Left ventricle myocardium inferior (tissue), 1 donor: ENCODE measurements around the gene RAB44. TPM values are rescaled to one million over a fixed set of nuclear protein-coding genes. Genes with fewer than 3 reads are reported as not detected.

Experiments
- DNase-seq: peaks from one replicate; pipeline ENCODE4 v3.0.0-alpha.2; 2020
- H3K27ac ChIP-seq: fragments of 200-600 bp; replicated peaks from 2 replicates; pipeline ENCODE4 v1.8.0; 2021
- H3K27me3 ChIP-seq: fragments of 200-600 bp; 2 replicates; pipeline ENCODE4 v1.8.0; 2021; ENCODE audit warnings: low read depth
- H3K36me3 ChIP-seq: fragments of 200-600 bp; 2 replicates; pipeline ENCODE4 v1.8.0; 2021
- H3K4me1 ChIP-seq: fragments of 200-600 bp; 2 replicates; pipeline ENCODE4 v1.8.0; 2021
- H3K4me3 ChIP-seq: fragments of 200-600 bp; 2 replicates; pipeline ENCODE4 v1.8.0; 2021; ENCODE audit warnings: mild to moderate bottlenecking, moderate library complexity
- H3K9me3 ChIP-seq: fragments of 200-600 bp; replicated peaks from 2 replicates; pipeline ENCODE4 v1.8.0; 2021
- intact Hi-C: fragments of 100-400 bp; cut with micrococcal nuclease; formaldehyde crosslinking; loops from one replicate; pipeline ENCODE4 v1.11.0; 2022
- total RNA-seq: library from RNA; stranded (reverse); fragmentation: NEBNext Ultra II Directional; extraction: Animal tissue kit (Norgen Biotek cat#: 25700); gene quantifications from one replicate; pipeline ENCODE4 v1.2.1, GENCODE V29; 2021
- TF ChIP-seq, protein P1 (sequence below): fragments of 200-600 bp; IDR thresholded peaks from 2 replicates; pipeline ENCODE4 v1.8.0; 2021; ENCODE audit warnings: antibody characterized with exemption, mild to moderate bottlenecking, borderline replicate concordance
- donor health status: DM: no; HTN: yes; CAD: no; lungs with severe emphysema.

Gene RAB44
- total RNA-seq, 1 donor from 2014 or later, result 0.05 TPM

DNA sequence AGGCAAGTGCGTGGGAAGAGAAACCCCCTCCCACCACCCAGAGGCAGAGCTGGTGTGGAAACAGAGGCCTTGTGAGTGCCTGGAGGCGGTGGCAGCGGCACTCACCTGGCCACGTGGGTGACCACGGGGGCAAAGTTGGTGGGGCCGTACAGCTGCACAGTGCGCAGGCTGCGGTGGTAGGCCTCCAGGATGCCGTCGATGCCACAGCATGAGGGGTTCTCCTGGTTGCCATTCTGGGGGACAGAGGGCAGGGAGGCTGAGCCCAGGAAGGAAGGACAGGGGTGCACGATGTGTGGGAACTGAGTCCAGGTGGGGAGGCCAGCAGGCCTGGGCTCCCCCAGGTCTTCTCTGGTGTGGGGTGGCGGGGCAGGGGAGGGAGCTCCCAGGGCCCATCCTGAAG, 47.7 kb downstream of the RAB44 start:
- peaks cover 12% of the 10 kb centered on the region for H3K9me3 ChIP-seq
- no peak for DNase-seq
- no peaks in the 10 kb centered on the region for H3K36me3 ChIP-seq
- H3K27me3 ChIP-seq, result no peaks in the 10 kb centered on the region
- TF ChIP-seq, protein P1, sequence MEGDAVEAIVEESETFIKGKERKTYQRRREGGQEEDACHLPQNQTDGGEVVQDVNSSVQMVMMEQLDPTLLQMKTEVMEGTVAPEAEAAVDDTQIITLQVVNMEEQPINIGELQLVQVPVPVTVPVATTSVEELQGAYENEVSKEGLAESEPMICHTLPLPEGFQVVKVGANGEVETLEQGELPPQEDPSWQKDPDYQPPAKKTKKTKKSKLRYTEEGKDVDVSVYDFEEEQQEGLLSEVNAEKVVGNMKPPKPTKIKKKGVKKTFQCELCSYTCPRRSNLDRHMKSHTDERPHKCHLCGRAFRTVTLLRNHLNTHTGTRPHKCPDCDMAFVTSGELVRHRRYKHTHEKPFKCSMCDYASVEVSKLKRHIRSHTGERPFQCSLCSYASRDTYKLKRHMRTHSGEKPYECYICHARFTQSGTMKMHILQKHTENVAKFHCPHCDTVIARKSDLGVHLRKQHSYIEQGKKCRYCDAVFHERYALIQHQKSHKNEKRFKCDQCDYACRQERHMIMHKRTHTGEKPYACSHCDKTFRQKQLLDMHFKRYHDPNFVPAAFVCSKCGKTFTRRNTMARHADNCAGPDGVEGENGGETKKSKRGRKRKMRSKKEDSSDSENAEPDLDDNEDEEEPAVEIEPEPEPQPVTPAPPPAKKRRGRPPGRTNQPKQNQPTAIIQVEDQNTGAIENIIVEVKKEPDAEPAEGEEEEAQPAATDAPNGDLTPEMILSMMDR, result no peak
- intact Hi-C loops, result no loop called here
- H3K4me3 ChIP-seq, result no peak overlapping the region
- H3K4me1 ChIP-seq, result peaks cover 8% of the 10 kb centered on the region
- H3K27ac ChIP-seq, result no peak overlapping the region

DNA sequence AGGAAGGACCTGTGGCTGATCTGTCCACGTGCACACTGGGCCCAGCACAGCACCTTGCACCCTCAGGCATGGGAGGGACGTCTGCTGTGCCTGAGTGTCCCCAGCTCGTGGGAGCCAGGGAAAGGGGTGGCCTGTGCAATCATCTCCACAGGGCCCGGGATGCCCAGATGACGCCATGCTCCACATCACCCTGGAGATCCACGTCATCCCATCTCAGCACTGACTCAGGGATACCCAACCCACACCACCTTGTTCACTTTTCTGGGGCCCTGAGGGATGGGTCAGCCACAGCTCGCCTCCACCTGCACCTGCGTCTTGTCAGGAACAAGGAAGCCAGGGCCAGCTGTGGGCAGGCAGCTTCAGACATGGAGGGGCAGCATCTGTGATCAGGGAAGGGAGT, 48.2 kb downstream of the RAB44 start:
- Histone ChIP-seq H3K9me3 (peaks cover 15% of the 10 kb centered on the region), H3K4me1 (peaks cover 3% of the 10 kb centered on the region), H3K36me3 (no peaks in the 10 kb centered on the region), H3K27me3 (no peaks in the 10 kb centered on the region), H3K4me3 (no peak overlapping the region), H3K27ac (no peak overlapping the region)
- intact Hi-C loops, result no loop called here
- TF ChIP-seq, protein P1, result no peak
- DNase-seq, result no peak

DNA sequence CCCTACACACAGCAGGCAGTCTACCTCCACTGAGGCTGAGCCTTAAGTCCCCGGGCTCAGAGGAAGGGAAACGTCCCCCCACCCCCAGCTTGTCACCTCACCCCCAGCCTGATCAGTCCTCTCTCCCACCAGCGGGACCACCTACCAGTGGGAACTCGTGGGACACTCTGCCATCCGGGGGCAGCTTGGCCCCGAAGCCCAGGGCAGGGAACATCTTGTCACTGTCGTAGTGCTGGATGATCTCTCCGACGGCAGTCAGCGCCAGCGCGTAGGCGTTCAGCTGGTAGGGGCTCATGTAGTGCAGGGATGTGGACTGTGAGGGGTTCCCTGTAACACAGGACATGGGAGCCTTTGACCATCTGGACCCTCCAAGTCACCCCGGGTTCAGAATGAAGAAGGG, 48.6 kb downstream of the RAB44 start:
- H3K4me1 ChIP-seq, result no peaks in the 10 kb centered on the region
- peaks cover 15% of the 10 kb centered on the region for H3K9me3 ChIP-seq
- H3K27ac ChIP-seq, result no peak overlapping the region
- TF ChIP-seq, protein P1, result no peak
- no peak for DNase-seq
- H3K27me3 ChIP-seq, result no peaks in the 10 kb centered on the region
- no peaks in the 10 kb centered on the region for H3K36me3 ChIP-seq
- H3K4me3 ChIP-seq, result no peak overlapping the region
- intact Hi-C loops, result no loop called here

DNA sequence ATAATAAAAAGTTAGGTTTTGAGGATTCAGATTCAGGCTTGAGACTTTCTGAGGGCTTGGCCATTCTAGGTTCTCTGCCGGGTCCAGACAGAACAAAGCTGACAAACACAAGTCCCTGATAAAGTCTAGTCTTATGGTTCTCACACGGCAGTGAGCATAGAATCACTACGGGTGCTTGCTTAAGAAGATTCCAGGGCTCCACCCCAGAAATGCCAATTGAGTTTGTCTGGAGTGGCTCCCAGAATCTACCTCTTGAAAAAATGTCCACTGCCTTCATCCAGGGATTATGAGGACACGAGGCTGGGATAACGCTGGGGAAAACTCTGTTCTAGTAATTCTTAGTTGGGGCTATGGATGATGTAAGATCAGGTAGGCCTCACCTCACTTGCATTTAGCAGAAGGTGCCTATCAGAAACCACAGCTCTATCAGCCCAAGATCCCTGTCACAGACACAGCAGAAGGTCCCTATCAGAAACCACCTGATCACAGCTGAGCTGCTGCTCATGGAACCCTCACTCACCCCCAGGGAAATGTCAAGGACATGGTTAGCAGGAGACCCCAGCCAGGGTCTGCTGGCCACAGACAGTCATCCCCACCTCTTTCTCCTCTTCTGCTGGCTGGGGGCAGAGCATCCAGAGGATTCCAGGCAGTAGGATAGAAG, 52.3 kb downstream of the RAB44 start:
- intact Hi-C loops, result loop anchor here (10.0 kb wide), 2 partner anchors 65 to 135 kb away; no protein-coding TSS in a partner anchor
- no peaks in the 10 kb centered on the region for H3K27me3 ChIP-seq
- no peak overlapping the region for H3K4me3 ChIP-seq
- H3K9me3 ChIP-seq, result peaks cover 15% of the 10 kb centered on the region
- DNase-seq, result no peak
- H3K36me3 ChIP-seq, result peaks cover 5% of the 10 kb centered on the region
- TF ChIP-seq, protein P1, result no peak
- H3K27ac ChIP-seq, result no peak overlapping the region
- no peaks in the 10 kb centered on the region for H3K4me1 ChIP-seq

DNA sequence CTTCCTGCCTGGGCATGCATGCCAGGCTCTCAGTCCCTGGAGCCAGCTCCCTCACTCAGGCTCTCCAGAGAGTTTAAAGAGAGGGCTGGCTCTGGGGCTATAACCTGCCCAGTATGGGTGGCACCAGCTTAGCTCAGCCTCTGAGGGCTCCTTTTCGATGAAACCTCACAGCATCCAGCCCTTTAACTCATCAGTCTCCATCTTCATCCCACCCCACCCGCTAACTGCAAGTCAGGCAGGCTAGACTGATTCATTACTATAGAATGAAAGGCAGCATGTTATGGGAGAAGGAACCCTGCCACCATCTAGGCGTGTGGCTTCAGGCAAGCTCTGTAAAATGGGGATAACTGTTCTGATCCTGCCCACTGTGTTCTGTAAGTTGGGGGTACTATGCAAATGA, 53.5 kb downstream of the RAB44 start:
- no peaks in the 10 kb centered on the region for H3K27me3 ChIP-seq
- peaks cover 6% of the 10 kb centered on the region for H3K4me1 ChIP-seq
- no peak overlapping the region for H3K4me3 ChIP-seq
- TF ChIP-seq, protein P1, result no peak
- H3K9me3 ChIP-seq, result peaks cover 15% of the 10 kb centered on the region
- DNase-seq, result no peak
- H3K27ac ChIP-seq, result no peak overlapping the region
- H3K36me3 ChIP-seq, result peaks cover 5% of the 10 kb centered on the region
- intact Hi-C loops, result loop anchor here (10.0 kb wide), 2 partner anchors 66 to 136 kb away; no protein-coding TSS in a partner anchor
